Endothelial cell of umbilical vein (primary cell): ENCODE results near the gene TMEM19.

Experiments used
- EZH2 ChIP-seq: IDR thresholded peaks from 2 replicates; pipeline ENCODE4 v1.6.1; 2012; ENCODE audit warnings: borderline replicate concordance, low read depth, mild to moderate bottlenecking, moderate library complexity, low read length, inconsistent platforms; ENCODE audit not compliant: severe bottlenecking
- FOS ChIP-seq: IDR thresholded peaks from 2 replicates; pipeline ENCODE4 v1.6.1; 2011; ENCODE audit warnings: mild to moderate bottlenecking, low read length, moderate library complexity, borderline replicate concordance; ENCODE audit not compliant: insufficient read depth
- GATA2 ChIP-seq: IDR thresholded peaks from 2 replicates; pipeline ENCODE4 v1.7.0; 2011; ENCODE audit warnings: low read depth, mild to moderate bottlenecking, moderate library complexity, mixed read lengths, low read length; ENCODE audit not compliant: insufficient read length, insufficient read depth
- JUN ChIP-seq: IDR thresholded peaks from 2 replicates; pipeline ENCODE4 v1.6.1; 2011; ENCODE audit warnings: borderline replicate concordance, low read depth; ENCODE audit not compliant: insufficient read length, insufficient read depth
- MYC ChIP-seq: IDR thresholded peaks from one replicate; pipeline ENCODE4 v1.6.1; 2011; ENCODE audit warnings: mild to moderate bottlenecking, low read depth, low read length
- POLR2A ChIP-seq: IDR thresholded peaks from 2 replicates; pipeline ENCODE4 v1.6.1; 2012; ENCODE audit warnings: low read depth, mild to moderate bottlenecking, control low read depth, low read length
- POLR2AphosphoS5 ChIP-seq: IDR thresholded peaks from 2 replicates; pipeline ENCODE4 v1.6.1; 2012; ENCODE audit warnings: low read depth, mild to moderate bottlenecking, control low read depth, low read length, moderate library complexity; ENCODE audit not compliant: insufficient read depth
- TF ChIP-seq, protein P1 (sequence below), 2 donors: IDR thresholded peaks; 1 replicate in 1 of 2; 2 replicates in 1 of 2; pipeline ENCODE4 v1.5.1; 2011; ENCODE audit warnings: low read length in 2 of 2, mild to moderate bottlenecking in 2 of 2, moderate library complexity in 2 of 2, control low read depth in 1 of 2, inconsistent platforms in 1 of 2, low read depth in 1 of 2; ENCODE audit not compliant: insufficient read depth in 1 of 2; ENCODE audit errors: extremely low read depth in 1 of 2
- TF ChIP-seq, protein P2 (sequence below): IDR thresholded peaks from 2 replicates; pipeline ENCODE4 v1.6.1; 2011; ENCODE audit not compliant: insufficient read depth, insufficient read length

DNA sequence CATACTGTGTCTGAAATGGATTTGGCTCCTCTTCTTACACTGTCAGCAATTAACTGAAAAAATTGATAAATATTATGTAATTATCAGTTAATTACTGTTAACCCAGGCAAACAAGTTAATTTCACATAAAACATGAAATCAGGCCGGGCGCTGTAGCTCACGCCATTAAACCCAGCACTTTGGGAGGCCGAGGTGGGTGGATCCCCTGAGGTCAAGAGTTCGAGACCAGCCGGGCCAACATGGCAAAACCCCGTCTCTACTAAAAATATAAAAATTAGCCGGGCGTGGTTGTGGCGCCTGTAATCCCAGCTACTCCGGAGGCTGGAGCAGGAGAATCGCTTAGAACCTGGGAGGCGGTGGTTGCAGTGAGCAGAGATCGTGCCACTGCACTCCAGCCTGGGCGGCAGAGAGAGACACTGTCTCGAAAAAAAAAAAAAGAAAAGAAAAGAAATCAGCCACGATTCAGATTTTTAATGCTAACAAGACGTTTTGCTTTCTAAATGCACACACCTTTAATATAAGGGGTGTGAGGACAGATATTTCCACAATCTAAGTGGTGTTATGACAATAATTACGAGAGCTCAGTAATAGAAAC lies 473 bp upstream of the TMEM19 start:
- TF ChIP-seq, protein P1, sequence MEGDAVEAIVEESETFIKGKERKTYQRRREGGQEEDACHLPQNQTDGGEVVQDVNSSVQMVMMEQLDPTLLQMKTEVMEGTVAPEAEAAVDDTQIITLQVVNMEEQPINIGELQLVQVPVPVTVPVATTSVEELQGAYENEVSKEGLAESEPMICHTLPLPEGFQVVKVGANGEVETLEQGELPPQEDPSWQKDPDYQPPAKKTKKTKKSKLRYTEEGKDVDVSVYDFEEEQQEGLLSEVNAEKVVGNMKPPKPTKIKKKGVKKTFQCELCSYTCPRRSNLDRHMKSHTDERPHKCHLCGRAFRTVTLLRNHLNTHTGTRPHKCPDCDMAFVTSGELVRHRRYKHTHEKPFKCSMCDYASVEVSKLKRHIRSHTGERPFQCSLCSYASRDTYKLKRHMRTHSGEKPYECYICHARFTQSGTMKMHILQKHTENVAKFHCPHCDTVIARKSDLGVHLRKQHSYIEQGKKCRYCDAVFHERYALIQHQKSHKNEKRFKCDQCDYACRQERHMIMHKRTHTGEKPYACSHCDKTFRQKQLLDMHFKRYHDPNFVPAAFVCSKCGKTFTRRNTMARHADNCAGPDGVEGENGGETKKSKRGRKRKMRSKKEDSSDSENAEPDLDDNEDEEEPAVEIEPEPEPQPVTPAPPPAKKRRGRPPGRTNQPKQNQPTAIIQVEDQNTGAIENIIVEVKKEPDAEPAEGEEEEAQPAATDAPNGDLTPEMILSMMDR (IDR thresholded peaks at IDR 0.05; ENCODE audit: extremely low read depth in 1 of 2, insufficient read depth in 1 of 2, low read depth in 1 of 2, low read length in 2 of 2) = no peak
- no peak for TF ChIP-seq POLR2AphosphoS5
- no peak for TF ChIP-seq POLR2A
- TF ChIP-seq MYC = no peak
- TF ChIP-seq JUN = no peak
- no peak for TF ChIP-seq EZH2
- no peak for TF ChIP-seq FOS
- TF ChIP-seq, protein P2, sequence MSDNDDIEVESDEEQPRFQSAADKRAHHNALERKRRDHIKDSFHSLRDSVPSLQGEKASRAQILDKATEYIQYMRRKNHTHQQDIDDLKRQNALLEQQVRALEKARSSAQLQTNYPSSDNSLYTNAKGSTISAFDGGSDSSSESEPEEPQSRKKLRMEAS = no peak
- no peak for TF ChIP-seq GATA2
